CD4-positive, alpha-beta T cell (primary cell): ENCODE measurements around the gene ST6GAL1. TPM values are rescaled to one million over a fixed set of nuclear protein-coding genes. Genes with fewer than 3 reads are reported as not detected.

Experiments
- ATAC-seq: fragments of 200-7000 bp; cut with Tn5 transposase; one replicate; pipeline ENCODE4 v1.10.0; 2022; ENCODE audit warnings: mild to moderate bottlenecking; ENCODE audit not compliant: poor library complexity
- CTCF ChIA-PET: fragments of 350-600 bp; sonication (Branson Sonifier 250); formaldehyde crosslinking; loops from one replicate; lab custom pipeline; 2021; ENCODE audit warnings: antibody characterized with exemption, inconsistent platforms; lab: Charles Lee
- POLR2A ChIA-PET: fragments of 350-600 bp; sonication (Branson Sonifier 250); formaldehyde crosslinking; loops from one replicate; lab custom pipeline; 2021; ENCODE audit warnings: antibody characterized with exemption, inconsistent platforms; lab: Charles Lee
- DNase-seq, 14 experiments: peaks; one replicate each; pipeline ENCODE4 v3.0.0-alpha.2; 2013 to 2020; ENCODE audit warnings: mixed read lengths in 2 of 14
- H3K27ac ChIP-seq, 2 donors: one replicate each; pipeline versions ENCODE4 v1.5.1 to v1.7.0; 2013; ENCODE audit warnings: low read length in 2 of 2, low read depth in 1 of 2, mild to moderate bottlenecking in 1 of 2
- H3K27me3 ChIP-seq, 2 experiments: 1 replicate in 1 of 2; 2 replicates in 1 of 2; pipeline versions ENCODE4 v1.6.1 to v1.7.0; 2013; ENCODE audit warnings: low read length in 2 of 2, control low read depth in 1 of 2, mild to moderate bottlenecking in 1 of 2, moderate library complexity in 1 of 2; ENCODE audit not compliant: insufficient read depth in 2 of 2, control insufficient read depth in 1 of 2
- H3K36me3 ChIP-seq: one replicate; pipeline ENCODE4 v1.6.1; 2013; ENCODE audit warnings: low read length, control low read depth; ENCODE audit not compliant: insufficient read depth
- H3K4me1 ChIP-seq: one replicate; pipeline ENCODE4 v1.6.1; 2013; ENCODE audit warnings: low read length, control low read depth; ENCODE audit not compliant: insufficient read depth
- H3K4me3 ChIP-seq: one replicate; pipeline ENCODE4 v1.5.1; 2013; ENCODE audit warnings: mild to moderate bottlenecking, low read length, moderate library complexity
- H3K9me3 ChIP-seq, 2 experiments: 1 replicate in 1 of 2; 2 replicates in 1 of 2; pipeline versions ENCODE4 v1.6.1 to v1.7.0; 2013; ENCODE audit warnings: low read length in 2 of 2, mild to moderate bottlenecking in 2 of 2, control low read depth in 1 of 2, moderate library complexity in 1 of 2; ENCODE audit not compliant: control insufficient read depth in 1 of 2, insufficient read depth in 1 of 2
- H3K27ac Mint-ChIP-seq: one replicate; pipeline ENCODE4 v1.8.0; 2020; ENCODE audit warnings: mixed read lengths
- H3K27me3 Mint-ChIP-seq: one replicate; pipeline ENCODE4 v1.8.0; 2021; ENCODE audit warnings: mixed read lengths
- H3K36me3 Mint-ChIP-seq: one replicate; pipeline ENCODE4 v1.8.0; 2021; ENCODE audit warnings: low read depth, mixed read lengths
- H3K4me1 Mint-ChIP-seq: one replicate; pipeline ENCODE4 v1.8.0; 2021; ENCODE audit warnings: low read depth, mixed read lengths
- H3K4me3 Mint-ChIP-seq: one replicate; pipeline ENCODE4 v1.8.0; 2020; ENCODE audit warnings: mild to moderate bottlenecking, mixed read lengths
- H3K9me3 Mint-ChIP-seq: one replicate; pipeline ENCODE4 v1.8.0; 2020; ENCODE audit warnings: mixed read lengths
- CTCF ChIP-seq: fragments of 200-600 bp; IDR thresholded peaks from one replicate; pipeline ENCODE4 v1.8.0; 2022; ENCODE audit warnings: antibody characterized with exemption, mild to moderate bottlenecking
- intact Hi-C, 2 experiments: fragments of 100-400 bp; cut with DNase I in 1 of 2; cut with micrococcal nuclease in 1 of 2; formaldehyde crosslinking; loops; one replicate each; pipeline versions ENCODE4 v1.15.1 to v1.9.0; 2023 to 2025; cut with DNase I, micrococcal nuclease
- total RNA-seq, 174 experiments: library from RNA in 2 of 174; stranded (reverse) in 2 of 174; gene quantifications; one replicate each; pipeline ENCODE4 v1.2.3 and lab custom pipeline; 2021 to 2026

The ST6GAL1 gene
- total RNA-seq, 2 experiments from 2014 or later, result 27.6 to 29.1 TPM

GRCh38 chr3:186976837-186977750, 46.8 kb downstream of the ST6GAL1 start:
- no peak overlapping the region for H3K27ac Mint-ChIP-seq
- H3K36me3 Mint-ChIP-seq, result peaks cover 88% of the 10 kb centered on the region
- ChIA-PET POLR2A (no interaction called here), CTCF (no interaction called here)
- TF ChIP-seq CTCF, result no peak
- H3K4me3 Mint-ChIP-seq, result no peak overlapping the region
- H3K27me3 Mint-ChIP-seq, result no peaks in the 10 kb centered on the region
- Histone ChIP-seq H3K27ac (no peak overlapping the region), H3K36me3 (peaks cover 91% of the 10 kb centered on the region), H3K4me3 (no peak overlapping the region), H3K4me1 (no peaks in the 10 kb centered on the region), H3K27me3 (no peaks in the 10 kb centered on the region), H3K9me3 (no peaks in the 10 kb centered on the region)
- intact Hi-C loops, result loop anchor here in 1 of 2 experiments (2.0 kb wide), 1 partner anchor 24 kb away; no protein-coding TSS in a partner anchor
- DNase-seq, result no peak
- peaks cover 10% of the 10 kb centered on the region for H3K4me1 Mint-ChIP-seq
- no peak for ATAC-seq
- no peaks in the 10 kb centered on the region for H3K9me3 Mint-ChIP-seq

GRCh38 chr3:186978712-186979111, 48.4 kb downstream of the ST6GAL1 start:
- Mint-ChIP-seq H3K36me3 (peaks cover 86% of the 10 kb centered on the region), H3K27me3 (no peaks in the 10 kb centered on the region), H3K4me3 (no peak overlapping the region), H3K27ac (no peak overlapping the region), H3K4me1 (peaks cover 19% of the 10 kb centered on the region), H3K9me3 (no peaks in the 10 kb centered on the region)
- ATAC-seq (no peak), DNase-seq (no peak)
- no peaks in the 10 kb centered on the region for H3K27me3 ChIP-seq
- ChIA-PET POLR2A (interaction anchor here (1.6 kb wide), 1 partner anchor 49 kb away, joined by 5 read pairs; no protein-coding TSS in a partner anchor), CTCF (no interaction called here)
- H3K9me3 ChIP-seq, result no peaks in the 10 kb centered on the region
- TF ChIP-seq CTCF, result no peak
- no peak overlapping the region for H3K4me3 ChIP-seq
- no peak overlapping the region for H3K27ac ChIP-seq
- intact Hi-C loops, result no loop called here
- peaks cover 93% of the 10 kb centered on the region for H3K36me3 ChIP-seq
- peaks cover 2% of the 10 kb centered on the region for H3K4me1 ChIP-seq

GRCh38 chr3:186979852-186980251, 49.5 kb downstream of the ST6GAL1 start:
- intact Hi-C loops, result no loop called here
- CTCF ChIA-PET, result no interaction called here
- Histone ChIP-seq H3K4me3 (no peak overlapping the region), H3K9me3 (no peaks in the 10 kb centered on the region), H3K27ac (no peak overlapping the region), H3K4me1 (peaks cover 2% of the 10 kb centered on the region), H3K36me3 (peaks cover 82% of the 10 kb centered on the region), H3K27me3 (no peaks in the 10 kb centered on the region)
- no peak for ATAC-seq
- Mint-ChIP-seq H3K27ac (no peak overlapping the region), H3K36me3 (peaks cover 83% of the 10 kb centered on the region), H3K4me3 (no peak overlapping the region), H3K9me3 (no peaks in the 10 kb centered on the region), H3K4me1 (peaks cover 25% of the 10 kb centered on the region), H3K27me3 (no peaks in the 10 kb centered on the region)
- TF ChIP-seq CTCF, result no peak
- POLR2A ChIA-PET, result interaction anchor here (3.5 kb wide), 1 partner anchor 49 kb away, joined by 11 read pairs; the partner anchor contains the start of gene ST6GAL1
- DNase-seq, result no peak
